IMR-90 (cell line): Measurements from ENCODE around the gene RGMB. TPM values are rescaled to one million over a fixed set of nuclear protein-coding genes. Genes with fewer than 3 reads are reported as not detected.

Experiments
- ATAC-seq: fragments of 200-7000 bp; cut with Tn5 transposase; 2 replicates; pipeline ENCODE4 v1.9.1; 2020; ENCODE audit warnings: low read depth, mild to moderate bottlenecking, moderate library complexity
- BruUV-seq: library from RNA; stranded (reverse); fragments of 400-500 nt; replicated peaks from 2 replicates; lab custom pipeline; 2021; lab: Mats Ljungman, UMichigan
- CTCF ChIA-PET: fragments of 300-600 bp; formaldehyde crosslinking; extraction: SDS; loops from one replicate; lab custom pipeline; 2021; ENCODE audit warnings: antibody characterized with exemption; lab: Yijun Ruan, JAX
- POLR2A ChIA-PET: fragments of 300-600 bp; sonication (Branson Sonifier 250); formaldehyde crosslinking; loops from one replicate; lab custom pipeline; 2022; ENCODE audit warnings: antibody characterized with exemption; ENCODE audit not compliant: unreplicated experiment; lab: Charles Lee
- DNase-seq: peaks from one replicate; pipeline ENCODE4 v3.0.0; 2013
- H2AFZ ChIP-seq: replicated peaks from 2 replicates; pipeline ENCODE3; 2013; ENCODE audit warnings: low read length, mild to moderate bottlenecking; ENCODE audit not compliant: poor library complexity
- H2AK5ac ChIP-seq: 2 replicates; pipeline ENCODE4 v1.6.1; 2013; ENCODE audit warnings: low read depth, low read length, inconsistent platforms
- H2AK9ac ChIP-seq: replicated peaks from 2 replicates; pipeline ENCODE3; 2013; ENCODE audit warnings: mild to moderate bottlenecking, low read depth, low read length, moderate library complexity; ENCODE audit not compliant: poor library complexity
- H2BK120ac ChIP-seq: 2 replicates; pipeline ENCODE4 v1.6.1; 2013; ENCODE audit warnings: low read depth, low read length, inconsistent platforms
- H2BK15ac ChIP-seq: 3 replicates; pipeline ENCODE4 v1.6.1; 2013; ENCODE audit warnings: low read depth, low read length, inconsistent platforms
- H2BK20ac ChIP-seq: 2 replicates; pipeline ENCODE4 v1.6.1; 2013; ENCODE audit warnings: low read depth, mild to moderate bottlenecking, inconsistent platforms, low read length, moderate library complexity
- H2BK5ac ChIP-seq: 2 replicates; pipeline ENCODE4 v1.6.1; 2013; ENCODE audit warnings: mild to moderate bottlenecking, low read depth, low read length, inconsistent platforms; ENCODE audit not compliant: poor library complexity, severe bottlenecking
- H3K14ac ChIP-seq: replicated peaks from 2 replicates; pipeline ENCODE4 v1.6.1; 2013; ENCODE audit warnings: low read depth, low read length, inconsistent platforms
- H3K18ac ChIP-seq: 2 replicates; pipeline ENCODE4 v1.6.1; 2013; ENCODE audit warnings: low read depth, low read length, control low read depth
- H3K23ac ChIP-seq: 2 replicates; pipeline ENCODE4 v1.6.1; 2013; ENCODE audit warnings: low read depth, low read length, inconsistent platforms
- H3K27ac ChIP-seq: 2 replicates; pipeline ENCODE4 v1.5.1; 2013; ENCODE audit warnings: mild to moderate bottlenecking, control low read depth, low read length; ENCODE audit not compliant: insufficient read depth
- H3K27me3 ChIP-seq: 2 replicates; pipeline ENCODE4 v1.6.1; 2013; ENCODE audit warnings: low read length; ENCODE audit not compliant: control insufficient read depth, insufficient read depth
- H3K36me3 ChIP-seq: 2 replicates; pipeline ENCODE4 v1.6.1; 2013; ENCODE audit warnings: low read length, mixed read lengths; ENCODE audit not compliant: control insufficient read depth, insufficient read depth
- H3K4ac ChIP-seq: 2 replicates; pipeline ENCODE4 v1.6.1; 2013; ENCODE audit warnings: low read depth, low read length, inconsistent platforms
- H3K4me1 ChIP-seq: 2 replicates; pipeline ENCODE4 v1.6.1; 2013; ENCODE audit warnings: low read length, mixed read lengths; ENCODE audit not compliant: control insufficient read depth, insufficient read depth
- H3K4me2 ChIP-seq: 2 replicates; pipeline ENCODE4 v1.6.1; 2013; ENCODE audit warnings: low read depth, mild to moderate bottlenecking, control low read depth, low read length, moderate library complexity
- H3K4me3 ChIP-seq: 2 replicates; pipeline ENCODE4 v1.5.1; 2013; ENCODE audit warnings: low read depth, mild to moderate bottlenecking, control low read depth, low read length, moderate library complexity; ENCODE audit not compliant: insufficient read depth
- H3K56ac ChIP-seq: 2 replicates; pipeline ENCODE4 v1.6.1; 2013; ENCODE audit warnings: low read length, inconsistent platforms; ENCODE audit not compliant: insufficient read depth; ENCODE audit errors: extremely low read depth
- H3K79me1 ChIP-seq, 2 experiments: 2 replicates each; pipeline ENCODE4 v1.6.1; 2013; ENCODE audit warnings: low read length in 2 of 2, inconsistent platforms in 1 of 2, low read depth in 1 of 2
- H3K9ac ChIP-seq: 2 replicates; pipeline ENCODE4 v1.6.1; 2013; ENCODE audit warnings: low read depth, low read length, control low read depth
- H3K9me1 ChIP-seq: 2 replicates; pipeline ENCODE4 v1.6.1; 2013; ENCODE audit warnings: low read length, inconsistent platforms; ENCODE audit not compliant: insufficient read depth
- H3K9me3 ChIP-seq: 2 replicates; pipeline ENCODE4 v1.6.1; 2013; ENCODE audit warnings: low read length; ENCODE audit not compliant: control insufficient read depth, insufficient read depth
- H4K20me1 ChIP-seq: 2 replicates; pipeline ENCODE4 v1.6.1; 2013; ENCODE audit warnings: low read length, inconsistent platforms; ENCODE audit not compliant: insufficient read depth
- H4K5ac ChIP-seq: 2 replicates; pipeline ENCODE4 v1.6.1; 2013; ENCODE audit warnings: mild to moderate bottlenecking, low read depth, low read length, control low read depth
- H4K8ac ChIP-seq, 2 experiments: 2 replicates each; pipeline ENCODE4 v1.6.1; 2013; ENCODE audit warnings: low read depth in 2 of 2, low read length in 2 of 2, control low read depth in 1 of 2, inconsistent platforms in 1 of 2
- H4K91ac ChIP-seq: 2 replicates; pipeline ENCODE4 v1.6.1; 2013; ENCODE audit warnings: low read depth, low read length, inconsistent platforms; ENCODE audit not compliant: insufficient read depth
- BHLHE40 ChIP-seq: fragments of 150-350 bp; IDR thresholded peaks from 2 replicates; pipeline ENCODE4 v1.6.1; 2016; ENCODE audit warnings: mild to moderate bottlenecking, low read depth, low read length
- CEBPB ChIP-seq: IDR thresholded peaks from 2 replicates; pipeline ENCODE4 v1.6.1; 2012; ENCODE audit warnings: low read depth, low read length, improper control_type of control experiment
- CHD1 ChIP-seq: IDR thresholded peaks from 2 replicates; pipeline ENCODE4 v1.6.1; 2012; ENCODE audit warnings: low read depth, low read length, improper control_type of control experiment
- FOS ChIP-seq: fragments of 150-350 bp; IDR thresholded peaks from 2 replicates; pipeline ENCODE4 v1.6.1; 2016; ENCODE audit warnings: low read depth, low read length
- MAFK ChIP-seq: IDR thresholded peaks from 2 replicates; pipeline ENCODE4 v1.6.1; 2012; ENCODE audit warnings: low read depth, low read length, improper control_type of control experiment
- MAZ ChIP-seq: IDR thresholded peaks from 2 replicates; pipeline ENCODE4 v1.6.1; 2012; ENCODE audit warnings: low read depth, mild to moderate bottlenecking, low read length, improper control_type of control experiment, moderate library complexity, borderline replicate concordance
- MXI1 ChIP-seq: IDR thresholded peaks from 2 replicates; pipeline ENCODE4 v1.6.1; 2012; ENCODE audit warnings: low read depth, mild to moderate bottlenecking, low read length, moderate library complexity, borderline replicate concordance
- NFE2L2 ChIP-seq: fragments of 150-350 bp; IDR thresholded peaks from 2 replicates; pipeline ENCODE4 v1.6.1; 2016; ENCODE audit warnings: low read depth, mild to moderate bottlenecking, low read length
- POLR2A ChIP-seq: IDR thresholded peaks from 2 replicates; pipeline ENCODE4 v1.6.1; 2012; ENCODE audit warnings: mild to moderate bottlenecking, low read depth, low read length
- RAD21 ChIP-seq: IDR thresholded peaks from 2 replicates; pipeline ENCODE4 v1.6.1; 2012; ENCODE audit warnings: low read length, improper control_type of control experiment
- RCOR1 ChIP-seq: IDR thresholded peaks from 2 replicates; pipeline ENCODE4 v1.6.1; 2012; ENCODE audit warnings: mild to moderate bottlenecking, low read length, improper control_type of control experiment; ENCODE audit not compliant: insufficient replicate concordance
- RFX5 ChIP-seq: IDR thresholded peaks from 2 replicates; pipeline ENCODE4 v1.8.0; 2012; ENCODE audit warnings: low read depth, mild to moderate bottlenecking, low read length, moderate library complexity
- SMC3 ChIP-seq: fragments of 150-350 bp; IDR thresholded peaks from 2 replicates; pipeline ENCODE4 v1.6.1; 2016; ENCODE audit warnings: low read depth, mild to moderate bottlenecking, antibody characterized with exemption, low read length, moderate library complexity
- USF2 ChIP-seq: fragments of 150-350 bp; IDR thresholded peaks from 2 replicates; pipeline ENCODE4 v1.6.1; 2017; ENCODE audit warnings: mild to moderate bottlenecking, antibody characterized with exemption, low read length, low read depth
- WGBS, 2 experiments: methylation state at CpG; one replicate each; pipeline versions ENCODE4 v1.1.5 to v1.1.7; 2013; ENCODE audit warnings: missing lambda C conversion rate in 2 of 2; ENCODE audit not compliant: insufficient read length in 1 of 2; ENCODE audit errors: extremely low coverage in 2 of 2; 5-methylcytosine and 5-hydroxymethylcytosine counted together
- dilution Hi-C: fragments of 300-500 bp; cut with HindIII; formaldehyde crosslinking; loops from one replicate; pipeline ENCODE4 v1.14.3; 2018; ENCODE audit warnings: low sequenced_read_pairs; ENCODE audit not compliant: unreplicated experiment
- in situ Hi-C: fragments of 300-500 bp; cut with MboI; formaldehyde crosslinking; loops from 3 replicates; pipeline ENCODE4 v1.14.3; 2019; ENCODE audit warnings: low sequenced_read_pairs, inconsistent platforms, mixed read lengths
- intact Hi-C: fragments of 100-400 bp; cut with micrococcal nuclease; formaldehyde crosslinking; loops from 2 replicates; pipeline ENCODE4 v1.10.0; 2022
- polyA plus RNA-seq, 3 experiments: library from polyadenylated mRNA; depleted of rRNA; stranded (reverse); fragments of >200 nt; gene quantifications; 2 replicates each; pipeline ENCODE4 v1.2.3, GENCODE V29; 2012; ENCODE audit warnings: low replicate concordance in 1 of 3
- total RNA-seq: library from RNA; depleted of rRNA; stranded (reverse); fragments of >200 nt; gene quantifications from 2 replicates; pipeline ENCODE4 v1.2.3, GENCODE V29; 2012
- TF ChIP-seq, protein P1 (sequence below): fragments of 150-350 bp; IDR thresholded peaks from 2 replicates; pipeline ENCODE4 v1.6.1; 2016; ENCODE audit warnings: low read depth, mild to moderate bottlenecking, low read length, moderate library complexity, borderline replicate concordance

Gene RGMB
- total and polyA plus RNA-seq, 2 of the 4 experiments (the other 2 are of a cell fraction), result 74.4 to 129 TPM

DNA sequence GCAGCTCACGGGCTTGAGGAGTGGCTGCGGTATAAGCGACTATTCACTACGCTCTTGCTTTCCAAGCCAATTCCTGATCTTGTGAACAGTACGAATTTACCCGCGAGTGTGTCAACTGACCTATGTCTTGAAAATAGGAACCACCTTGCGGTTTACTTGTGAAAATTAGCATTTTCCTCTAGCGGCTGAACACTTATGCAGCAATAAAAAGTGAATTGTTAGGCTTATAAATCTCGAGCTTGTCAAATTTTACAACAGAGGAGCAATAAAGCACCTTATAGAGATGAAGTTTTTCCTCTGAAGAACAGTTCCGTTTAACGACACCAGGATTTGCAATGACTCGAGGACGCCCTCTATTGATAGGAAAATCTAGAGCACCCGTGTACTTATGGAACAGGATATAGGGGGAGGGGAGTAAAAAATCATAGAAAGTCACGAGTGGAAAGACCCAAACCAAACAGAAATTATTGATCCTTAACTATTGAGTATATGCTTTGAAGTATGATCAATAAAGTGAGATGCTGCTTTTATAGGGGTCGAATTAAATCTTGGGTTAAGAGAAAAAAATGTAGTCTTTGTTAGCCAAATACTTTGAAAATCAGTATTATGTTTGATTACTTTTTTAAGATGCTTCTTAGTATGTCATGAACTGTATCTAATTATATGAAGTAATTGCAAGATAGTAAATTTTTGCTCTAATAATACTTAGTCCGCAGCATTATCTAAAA, 1.9 kb upstream of the RGMB start:
- in situ Hi-C loops, result loop anchor here (10.0 kb wide), 1 partner anchor 1587 kb away; the partner anchor contains the start of gene RIOK2
- Histone ChIP-seq H2AK9ac (no peak overlapping the region), H2BK15ac (no peak overlapping the region; the same call in 2 of the 3 replicates), H3K36me3 (peaks cover 3% of the 10 kb centered on the region; the same call in 1 of the 2 replicates), H2AK5ac (no peak overlapping the region), H3K4ac (peak overlapping the region; percentile 99), H3K79me1 (peaks cover 0 to 10% of the 10 kb centered on the region in 2 experiments; a peak in 2 of 4 replicates), H4K91ac (peak overlapping the region; percentile 79), H3K18ac (peak overlapping the region; percentile 81; the same call in 1 of the 2 replicates), H3K27ac (peak overlapping the region; percentile 85), H3K27me3 (no peaks in the 10 kb centered on the region), H3K23ac (peak overlapping the region; percentile 93; the same call in 1 of the 2 replicates), H3K14ac (peak overlapping the region; percentile 72; the same call in 1 of the 2 replicates), H3K9ac (peak overlapping the region; percentile 98), H2BK5ac (peak overlapping the region; percentile 88), H3K56ac (peak overlapping the region; percentile 96), H2BK120ac (peak overlapping the region; percentile 85), H3K4me2 (peak overlapping the region; percentile 96), H3K4me1 (peaks cover 3% of the 10 kb centered on the region; the same call in 1 of the 2 replicates), H4K5ac (peak overlapping the region; percentile 77; the same call in 1 of the 2 replicates), H3K9me3 (no peaks in the 10 kb centered on the region), H3K9me1 (no peaks in the 10 kb centered on the region), H4K8ac (peak overlapping the region; percentile 79 to 88), H4K20me1 (peaks cover 22% of the 10 kb centered on the region), H2AFZ (no peak overlapping the region), H2BK20ac (peak overlapping the region; percentile 56; the same call in 1 of the 2 replicates), H3K4me3 (peak overlapping the region; percentile 81)
- WGBS, 2 experiments, result 0% methylated on average over 7 of the region's 18 CpGs; no CpG with 5 or more reads in 1 of the 2 experiments
- dilution Hi-C loops, result no loop called here
- CTCF ChIA-PET, result interaction anchor here (0.5 to 2.4 kb wide), 7 partner anchors 11 to 753 kb away, joined by 3 to 7 read pairs (median 6); no protein-coding TSS in a partner anchor
- intact Hi-C loops, result loop anchor here (1.0 to 10.0 kb wide), 8 partner anchors 55 to 1604 kb away; partner anchors contain the start of gene RIOK2
- BruUV-seq, result no TSS peak
- POLR2A ChIA-PET, result interaction anchor here (0.6 to 0.8 kb wide), 4 partner anchors 234 to 673 kb away, joined by 3 to 4 read pairs (median 3); no protein-coding TSS in a partner anchor
- DNase-seq (peak; percentile 95), ATAC-seq (no peak)
- TF ChIP-seq RAD21, result peak; percentile 78
- TF ChIP-seq, protein P1, sequence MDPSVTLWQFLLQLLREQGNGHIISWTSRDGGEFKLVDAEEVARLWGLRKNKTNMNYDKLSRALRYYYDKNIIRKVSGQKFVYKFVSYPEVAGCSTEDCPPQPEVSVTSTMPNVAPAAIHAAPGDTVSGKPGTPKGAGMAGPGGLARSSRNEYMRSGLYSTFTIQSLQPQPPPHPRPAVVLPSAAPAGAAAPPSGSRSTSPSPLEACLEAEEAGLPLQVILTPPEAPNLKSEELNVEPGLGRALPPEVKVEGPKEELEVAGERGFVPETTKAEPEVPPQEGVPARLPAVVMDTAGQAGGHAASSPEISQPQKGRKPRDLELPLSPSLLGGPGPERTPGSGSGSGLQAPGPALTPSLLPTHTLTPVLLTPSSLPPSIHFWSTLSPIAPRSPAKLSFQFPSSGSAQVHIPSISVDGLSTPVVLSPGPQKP, result no peak
- TF ChIP-seq MXI1, result no peak
- no peak for TF ChIP-seq RCOR1
- no peak for TF ChIP-seq FOS
- no peak for TF ChIP-seq NFE2L2
- no peak for TF ChIP-seq USF2
- TF ChIP-seq POLR2A, result no peak
- no peak for TF ChIP-seq MAZ
- TF ChIP-seq BHLHE40, result peak; percentile 25; the same call in 1 of the 2 replicates
- TF ChIP-seq SMC3, result peak; percentile 47; the same call in 1 of the 2 replicates
- no peak for TF ChIP-seq CEBPB
- TF ChIP-seq RFX5, result no peak
- TF ChIP-seq CHD1, result no peak
- no peak for TF ChIP-seq MAFK
